IMR-90 (cell line): ENCODE results near the gene AOX1.

Source experiments
- CEBPB ChIP-seq: IDR thresholded peaks from 2 replicates; pipeline ENCODE4 v1.6.1; 2012; ENCODE audit warnings: low read depth, low read length, improper control_type of control experiment
- MXI1 ChIP-seq: IDR thresholded peaks from 2 replicates; pipeline ENCODE4 v1.6.1; 2012; ENCODE audit warnings: low read depth, mild to moderate bottlenecking, low read length, moderate library complexity, borderline replicate concordance
- TF ChIP-seq, protein P1 (sequence below): fragments of 150-350 bp; IDR thresholded peaks from 2 replicates; pipeline ENCODE4 v1.6.1; 2016; ENCODE audit warnings: low read depth, mild to moderate bottlenecking, low read length, moderate library complexity, borderline replicate concordance

DNA sequence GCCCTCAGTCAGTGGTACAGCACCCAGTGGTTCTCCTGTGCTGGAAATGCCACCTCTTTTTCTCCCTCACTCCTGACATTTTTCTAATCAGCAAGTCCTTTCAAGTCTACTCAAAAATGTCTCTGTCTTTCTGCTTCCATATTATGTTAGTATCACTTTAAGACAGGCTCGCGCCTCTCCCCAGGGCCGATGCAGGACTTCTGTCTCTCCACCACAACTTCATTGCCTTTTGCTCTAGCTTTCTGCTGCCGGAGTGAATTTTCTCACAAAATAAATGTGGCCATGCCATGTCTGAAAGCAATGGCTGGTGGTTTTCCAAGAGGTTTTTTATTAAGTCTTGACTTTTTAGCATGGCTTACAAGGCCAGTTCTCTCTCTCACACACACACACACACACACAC lies 73.6 kb downstream of the AOX1 start:
- no peak for TF ChIP-seq MXI1
- no peak for TF ChIP-seq CEBPB
- TF ChIP-seq, protein P1, sequence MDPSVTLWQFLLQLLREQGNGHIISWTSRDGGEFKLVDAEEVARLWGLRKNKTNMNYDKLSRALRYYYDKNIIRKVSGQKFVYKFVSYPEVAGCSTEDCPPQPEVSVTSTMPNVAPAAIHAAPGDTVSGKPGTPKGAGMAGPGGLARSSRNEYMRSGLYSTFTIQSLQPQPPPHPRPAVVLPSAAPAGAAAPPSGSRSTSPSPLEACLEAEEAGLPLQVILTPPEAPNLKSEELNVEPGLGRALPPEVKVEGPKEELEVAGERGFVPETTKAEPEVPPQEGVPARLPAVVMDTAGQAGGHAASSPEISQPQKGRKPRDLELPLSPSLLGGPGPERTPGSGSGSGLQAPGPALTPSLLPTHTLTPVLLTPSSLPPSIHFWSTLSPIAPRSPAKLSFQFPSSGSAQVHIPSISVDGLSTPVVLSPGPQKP = no peak
